ENCODE results near the gene CEP83.
"Not testable (repeated sequence)": the region's sequence is repeated elsewhere in the genome, so short reads cannot be mapped to it uniquely, and the experiment has no call there.

The CEP83 gene

GRCh38 chr12:94458877-94459727, 565 bp downstream of the CEP83 start:
- DNase-seq (ENCODE audit: low read depth in 1 of 2, low spot score in 1 of 2), result peak in 1 of 2 experiments; percentile 33
- TF ChIP-seq SPI1 (IDR thresholded peaks at IDR 0.05; ENCODE audit: borderline replicate concordance, low read depth), result peak; percentile 29; the same call in 1 of the 2 replicates
- TF ChIP-seq GABPA (IDR thresholded peaks at IDR 0.05; ENCODE audit: low read depth), result no peak
- H3K27ac ChIP-seq (replicated peaks), result peak overlapping the region; percentile 86
- H3K27me3 ChIP-seq (ENCODE audit: insufficient read depth, poor library complexity, severe bottlenecking), result no peaks in the 10 kb centered on the region
- H3K4me3 ChIP-seq (replicated peaks; ENCODE audit: insufficient read depth, low read length), result peak overlapping the region; percentile 74

GRCh38 chr12:94457311-94457710, 2.4 kb downstream of the CEP83 start:
- Histone ChIP-seq H3K27ac (replicated peaks) (no peak overlapping the region), H3K4me3 (replicated peaks; ENCODE audit: insufficient read depth, low read length) (no peak overlapping the region), H3K27me3 (ENCODE audit: insufficient read depth, poor library complexity, severe bottlenecking) (no peaks in the 10 kb centered on the region)
- DNase-seq (ENCODE audit: low read depth in 1 of 2, low spot score in 1 of 2), result no peak
- TF ChIP-seq GABPA (IDR thresholded peaks at IDR 0.05; ENCODE audit: low read depth), result no peak
- no peak for TF ChIP-seq CTCF (IDR thresholded peaks at IDR 0.05; ENCODE audit: insufficient read depth, low read length)

GRCh38 chr12:94454318-94454717, 5.3 kb downstream of the CEP83 start:
- H3K27ac ChIP-seq (replicated peaks); H3K4me3 ChIP-seq (replicated peaks; ENCODE audit: insufficient read depth, low read length); H3K27me3 ChIP-seq (ENCODE audit: insufficient read depth, poor library complexity, severe bottlenecking); DNase-seq (ENCODE audit: low read depth in 1 of 2, low spot score in 1 of 2): not testable (repeated sequence)

- Histone ChIP-seq H3K27me3 (ENCODE audit: insufficient read depth, poor library complexity, severe bottlenecking) (no peaks in the 10 kb centered on the region), H3K4me3 (replicated peaks; ENCODE audit: insufficient read depth, low read length) (no peak overlapping the region), H3K27ac (replicated peaks) (no peak overlapping the region)
- no peak for DNase-seq (ENCODE audit: low read depth in 1 of 2, low spot score in 1 of 2)
- TF ChIP-seq SPI1 (IDR thresholded peaks at IDR 0.05; ENCODE audit: borderline replicate concordance, low read depth) (no peak), REST (IDR thresholded peaks at IDR 0.05; ENCODE audit: insufficient replicate concordance, low read depth) (no peak), CTCF (IDR thresholded peaks at IDR 0.05; ENCODE audit: insufficient read depth, low read length) (no peak), GABPA (IDR thresholded peaks at IDR 0.05; ENCODE audit: low read depth) (no peak), POLR2AphosphoS5 (IDR thresholded peaks at IDR 0.05; ENCODE audit: low read depth) (no peak)
Measured at GRCh38 chr12:94445662-94446061, 14.0 kb downstream of the CEP83 start.

GRCh38 chr12:94437303-94437702, 22.4 kb downstream of the CEP83 start:
- TF ChIP-seq SPI1 (IDR thresholded peaks at IDR 0.05; ENCODE audit: borderline replicate concordance, low read depth) (no peak), POLR2AphosphoS5 (IDR thresholded peaks at IDR 0.05; ENCODE audit: low read depth) (no peak), GABPA (IDR thresholded peaks at IDR 0.05; ENCODE audit: low read depth) (no peak), CTCF (IDR thresholded peaks at IDR 0.05; ENCODE audit: insufficient read depth, low read length) (no peak), REST (IDR thresholded peaks at IDR 0.05; ENCODE audit: insufficient replicate concordance, low read depth) (no peak)
- Histone ChIP-seq H3K4me3 (replicated peaks; ENCODE audit: insufficient read depth, low read length) (no peak overlapping the region), H3K27me3 (ENCODE audit: insufficient read depth, poor library complexity, severe bottlenecking) (no peaks in the 10 kb centered on the region), H3K27ac (replicated peaks) (no peak overlapping the region)
- DNase-seq (ENCODE audit: low read depth in 1 of 2, low spot score in 1 of 2), result no peak
